GM12874 (cell line): ENCODE data around the gene TNXB.

Source experiments
- TF ChIP-seq, protein P1 (sequence below): IDR thresholded peaks from 2 replicates; pipeline ENCODE4 v1.5.1; 2011; ENCODE audit warnings: low read depth, mild to moderate bottlenecking, control low read depth, low read length, moderate library complexity; ENCODE audit not compliant: insufficient read depth

TNXB gene

DNA sequence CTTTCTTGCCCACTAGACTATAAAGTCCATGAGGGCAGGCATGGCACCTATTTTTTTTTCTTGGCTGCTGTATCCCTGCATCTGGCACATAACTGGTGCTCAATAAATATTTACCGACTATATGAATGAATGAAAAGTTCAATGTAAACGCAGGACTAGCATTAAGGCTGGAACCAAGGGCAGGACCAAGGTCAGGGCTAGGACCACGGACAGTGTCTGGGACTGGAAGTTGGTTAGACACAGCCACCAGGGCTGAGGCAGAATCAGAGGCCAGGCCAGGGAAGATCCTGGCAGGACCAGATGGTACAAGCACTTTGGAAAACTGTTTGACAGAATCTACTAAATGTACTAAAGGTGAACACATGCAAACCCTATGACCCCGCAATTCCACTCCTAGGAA lies 3.7 kb downstream of the TNXB start:
- TF ChIP-seq, protein P1, sequence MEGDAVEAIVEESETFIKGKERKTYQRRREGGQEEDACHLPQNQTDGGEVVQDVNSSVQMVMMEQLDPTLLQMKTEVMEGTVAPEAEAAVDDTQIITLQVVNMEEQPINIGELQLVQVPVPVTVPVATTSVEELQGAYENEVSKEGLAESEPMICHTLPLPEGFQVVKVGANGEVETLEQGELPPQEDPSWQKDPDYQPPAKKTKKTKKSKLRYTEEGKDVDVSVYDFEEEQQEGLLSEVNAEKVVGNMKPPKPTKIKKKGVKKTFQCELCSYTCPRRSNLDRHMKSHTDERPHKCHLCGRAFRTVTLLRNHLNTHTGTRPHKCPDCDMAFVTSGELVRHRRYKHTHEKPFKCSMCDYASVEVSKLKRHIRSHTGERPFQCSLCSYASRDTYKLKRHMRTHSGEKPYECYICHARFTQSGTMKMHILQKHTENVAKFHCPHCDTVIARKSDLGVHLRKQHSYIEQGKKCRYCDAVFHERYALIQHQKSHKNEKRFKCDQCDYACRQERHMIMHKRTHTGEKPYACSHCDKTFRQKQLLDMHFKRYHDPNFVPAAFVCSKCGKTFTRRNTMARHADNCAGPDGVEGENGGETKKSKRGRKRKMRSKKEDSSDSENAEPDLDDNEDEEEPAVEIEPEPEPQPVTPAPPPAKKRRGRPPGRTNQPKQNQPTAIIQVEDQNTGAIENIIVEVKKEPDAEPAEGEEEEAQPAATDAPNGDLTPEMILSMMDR = no peak

DNA sequence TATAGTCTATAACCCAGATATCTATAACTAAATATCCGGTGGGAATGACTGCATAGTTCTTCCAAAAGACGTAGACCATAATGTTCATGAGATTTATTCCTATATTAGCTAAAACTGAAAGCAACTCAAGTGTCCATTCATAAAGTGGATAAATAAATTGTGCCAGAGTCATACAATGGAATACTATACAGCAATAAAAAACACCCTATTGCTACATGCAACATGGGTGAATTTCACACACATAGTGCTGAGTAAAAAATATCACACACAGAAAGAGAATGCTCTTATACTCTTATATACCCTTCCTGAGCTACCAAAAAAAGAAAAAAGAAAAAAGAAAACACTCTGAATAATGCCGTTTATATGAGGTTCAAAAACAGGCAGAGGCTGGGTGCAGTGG lies 6.9 kb downstream of the TNXB start:
- TF ChIP-seq, protein P1 = no peak

DNA sequence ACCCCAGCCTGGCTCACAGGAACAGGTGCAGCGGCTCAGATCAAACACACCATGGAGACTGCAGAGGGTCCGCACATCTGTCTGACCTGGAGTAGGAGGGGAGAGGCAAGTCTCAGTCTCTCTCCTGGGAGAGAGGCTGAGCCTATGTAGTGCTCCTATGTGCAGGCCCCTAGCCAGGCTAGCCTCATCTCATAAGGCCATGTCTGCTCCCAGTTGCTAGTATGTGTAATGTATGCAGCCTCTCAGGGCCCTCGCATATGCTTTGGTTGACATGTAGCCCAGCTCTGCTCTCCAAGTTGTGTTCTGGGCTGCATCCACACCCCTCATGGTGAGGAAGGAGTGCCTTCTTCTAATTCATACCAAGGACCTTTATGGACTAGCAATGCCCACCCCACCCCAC lies 11.8 kb downstream of the TNXB start:
- TF ChIP-seq, protein P1 = no peak

DNA sequence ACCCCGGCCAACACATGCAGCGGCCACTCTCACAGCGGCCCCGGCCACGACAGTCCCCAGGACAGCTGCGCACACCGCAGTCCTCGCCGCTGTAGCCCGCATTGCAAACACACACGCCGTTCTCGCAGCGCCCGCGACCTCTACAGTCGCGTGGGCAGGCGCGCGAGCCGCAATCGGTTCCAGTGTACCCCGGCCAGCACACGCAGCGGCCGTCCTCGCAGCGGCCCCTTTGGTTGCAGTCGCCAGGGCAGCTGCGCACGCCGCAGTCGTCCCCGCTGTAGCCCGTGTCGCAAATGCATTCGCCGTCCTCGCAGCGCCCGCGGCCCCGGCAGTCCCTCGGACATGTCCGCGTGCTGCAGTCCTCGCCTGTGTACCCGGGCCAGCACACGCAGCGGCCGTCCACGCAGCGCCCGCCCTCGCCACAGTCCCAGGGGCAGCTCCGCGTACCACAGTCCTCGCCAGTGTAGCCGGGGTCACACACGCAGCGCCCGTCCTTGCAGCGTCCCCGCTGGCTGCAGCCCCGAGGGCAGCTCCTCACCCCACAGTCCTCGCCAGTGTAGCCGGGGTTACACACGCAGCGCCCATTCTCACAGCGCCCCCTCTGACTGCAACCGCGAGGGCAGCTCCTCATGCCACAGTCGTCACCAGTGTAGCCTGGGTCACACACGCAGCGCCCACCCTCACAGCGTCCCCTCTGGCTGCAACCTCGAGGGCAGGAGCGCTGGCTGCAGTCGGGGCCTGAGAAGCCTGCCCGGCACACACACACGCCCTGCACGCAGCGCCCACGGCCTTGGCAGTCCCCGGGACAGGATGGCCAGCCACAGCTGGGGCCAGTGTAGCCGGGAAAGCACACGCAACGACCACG lies 12.5 kb downstream of the TNXB start:
- TF ChIP-seq, protein P1 = no peak

DNA sequence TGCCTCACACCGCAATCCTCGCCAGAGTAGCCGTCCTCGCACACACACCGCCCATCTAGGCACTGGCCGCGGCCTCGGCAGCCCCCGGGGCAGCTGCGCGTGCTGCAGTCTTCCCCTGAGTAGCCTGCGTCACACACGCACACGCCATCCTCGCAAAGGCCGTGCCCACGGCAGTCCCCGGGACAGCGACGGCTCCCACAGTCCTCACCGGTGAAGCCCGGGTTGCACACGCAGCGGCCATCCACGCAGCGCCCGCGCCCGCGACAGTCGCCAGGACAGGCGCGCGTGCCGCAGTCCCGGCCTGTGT lies 13.1 kb downstream of the TNXB start:
- TF ChIP-seq, protein P1 = no peak

DNA sequence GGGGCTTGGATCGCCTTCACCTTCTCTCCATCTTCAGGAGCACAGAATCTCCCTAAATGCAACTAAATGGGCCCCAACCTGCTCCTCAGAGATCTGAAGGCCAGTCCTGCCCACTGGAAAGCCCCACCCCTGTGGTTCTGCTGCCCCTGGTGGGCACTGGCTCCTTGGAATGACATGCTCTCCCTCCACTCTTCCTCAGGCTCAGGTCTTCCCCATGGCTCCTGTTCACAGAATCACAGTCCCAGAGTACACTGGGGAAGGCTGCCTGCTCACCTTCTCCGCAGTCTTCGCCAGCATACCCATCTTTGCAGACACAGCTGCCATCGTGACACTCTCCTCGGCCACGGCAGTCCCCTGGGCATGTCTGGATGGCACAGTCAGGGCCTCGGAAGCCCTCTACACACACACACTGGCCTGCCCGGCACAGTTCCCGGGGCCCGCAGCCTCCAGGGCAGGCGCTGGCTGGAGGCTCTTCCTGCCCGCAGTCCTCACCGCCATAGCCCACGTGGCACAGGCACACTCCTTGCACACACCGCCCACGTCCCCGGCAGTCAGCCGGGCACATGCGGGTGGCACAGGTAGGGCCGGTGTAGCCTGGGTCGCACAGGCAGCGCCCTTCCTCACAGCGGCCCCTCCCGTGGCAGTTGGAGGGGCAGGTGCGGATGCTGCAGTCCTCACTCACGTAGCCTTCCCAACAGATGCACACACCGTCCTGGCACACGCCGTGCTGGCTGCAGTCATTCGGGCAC lies 13.6 kb downstream of the TNXB start:
- TF ChIP-seq, protein P1 = no peak

DNA sequence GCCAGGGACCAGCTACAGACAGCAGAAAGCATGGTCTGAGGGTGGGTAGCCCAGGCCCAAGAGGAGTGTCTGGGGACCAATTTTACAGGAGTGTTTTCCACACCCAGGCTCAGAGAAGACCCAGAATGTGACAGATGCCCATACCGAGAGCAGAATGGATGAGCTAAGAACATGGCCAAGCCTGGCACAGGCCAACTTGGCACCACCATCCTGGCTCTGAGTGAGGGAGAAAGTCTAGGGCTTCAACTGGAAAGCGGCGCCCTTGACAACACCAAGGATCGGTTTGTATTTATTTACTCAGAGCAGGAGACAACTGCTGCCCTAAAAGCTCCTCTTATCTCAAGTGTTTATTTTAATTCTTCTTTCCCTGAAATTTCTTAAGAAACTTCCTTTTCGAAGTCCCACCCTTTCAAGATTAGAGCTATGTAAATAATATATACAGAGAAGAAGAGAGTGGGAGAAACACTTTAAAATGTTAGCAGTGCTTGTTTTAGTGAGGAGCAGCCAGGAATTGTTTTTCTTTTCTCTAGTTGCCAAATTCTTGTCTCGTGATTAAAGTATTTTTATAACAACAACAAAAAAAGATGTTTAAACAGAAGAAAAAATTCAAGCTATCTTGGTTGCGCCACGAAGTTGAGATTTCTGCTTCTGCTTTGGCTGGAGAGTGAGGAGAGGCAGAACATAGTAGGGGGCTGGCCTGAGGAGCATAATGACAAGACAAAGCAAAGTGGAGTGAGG lies 16.2 kb downstream of the TNXB start:
- TF ChIP-seq, protein P1 = no peak
